ENCODE results near the gene ZNF136. TPM values are rescaled to one million over a fixed set of nuclear protein-coding genes. Genes with fewer than 3 reads are reported as not detected.

The ZNF136 gene
- total and polyA plus RNA-seq, 2 of the 8 experiments (the other 6 are each of a cell fraction or from before 2014, with no cell fraction given): 1.6 to 6.9 TPM

DNA sequence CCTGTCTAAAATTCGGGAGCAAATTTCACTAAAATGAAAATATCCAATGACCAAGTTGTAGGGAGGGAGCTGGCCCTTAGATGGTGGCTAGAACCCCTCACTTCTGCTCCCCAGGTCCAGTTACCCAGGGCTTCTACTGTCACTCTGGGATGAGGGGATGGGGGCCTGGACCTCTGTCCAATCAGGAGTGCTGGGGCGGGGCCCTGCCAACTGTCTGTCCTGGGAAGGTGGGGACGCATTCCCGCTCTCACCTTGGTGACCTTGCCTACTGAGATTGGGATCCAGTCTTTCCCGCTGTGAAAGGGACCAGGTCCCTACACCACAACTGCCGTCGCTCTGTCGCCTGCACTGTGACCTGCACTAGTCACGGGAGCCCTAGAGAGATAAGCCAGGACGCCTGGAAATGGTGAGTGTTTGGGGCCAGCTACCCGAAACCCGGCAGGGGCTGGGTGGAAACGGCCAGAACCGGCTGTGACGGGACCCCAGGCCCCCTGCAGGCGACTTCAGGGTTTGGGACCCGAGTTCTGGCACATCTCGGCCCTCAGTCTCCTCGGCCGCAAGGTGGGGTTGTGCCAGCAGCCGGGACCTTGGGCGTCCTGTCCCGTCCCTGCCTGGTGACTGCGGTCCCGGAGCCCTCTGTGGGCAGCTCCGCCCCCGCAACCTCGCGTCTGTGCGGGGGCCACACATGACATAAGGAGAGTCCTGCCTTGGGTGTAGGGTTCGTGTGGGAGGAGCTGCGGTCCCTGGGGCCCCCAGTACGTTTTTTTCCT lies 45.5 kb upstream of the ZNF136 start (continued):
- TF ChIP-seq KDM4A (IDR thresholded peaks at IDR 0.05; ENCODE audit: low read depth, low read length, severe bottlenecking): no peak
- TF ChIP-seq TAF1 (IDR thresholded peaks at IDR 0.05; ENCODE audit: low read depth, low read length): no peak
